ENCODE data around the gene SCFD2. TPM values are rescaled to one million over a fixed set of nuclear protein-coding genes. Genes with fewer than 3 reads are reported as not detected.

The SCFD2 gene
- total and polyA plus RNA-seq, 10 of the 15 experiments (the other 5 are each of a cell fraction or from before 2014, with no cell fraction given), result 4.8 to 37.6 (median 24.9) TPM

DNA sequence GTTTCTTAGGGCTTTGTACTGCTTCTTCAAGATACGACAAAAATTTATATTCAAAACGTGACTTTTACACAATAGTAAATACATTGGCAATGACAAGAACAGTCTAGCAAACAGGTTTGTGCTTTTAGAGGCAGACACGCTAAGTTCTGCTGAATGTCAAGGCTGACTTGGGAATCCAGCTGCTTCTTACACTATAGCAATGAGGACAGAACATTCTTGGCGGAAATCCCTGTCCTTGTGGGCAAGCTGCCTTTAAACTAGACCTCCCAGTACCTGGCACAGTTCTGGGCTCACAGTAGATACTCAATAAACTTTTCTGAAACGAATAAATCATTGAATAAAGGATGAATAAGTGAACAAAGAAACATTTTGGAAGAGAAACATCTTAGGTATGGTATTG is 355.5 kb downstream of the SCFD2 start:
- SMC1A ChIA-PET (ENCODE audit: uncharacterized antibody, unreplicated experiment), result interaction anchor here (0.9 to 1.2 kb wide), 2 partner anchors 8 to 28 kb away, joined by 3 to 5 read pairs; no protein-coding TSS in a partner anchor
- DNase-seq (ENCODE audit: low read depth, low spot score) (no peak), FAIRE-seq (no peak), ATAC-seq (no peak)
- no peaks in the 10 kb centered on the region for H3K27me3 ChIP-seq (replicated peaks in 1 of 2; ENCODE audit: control insufficient read depth in 2 of 2, insufficient read depth in 2 of 2, low read length in 1 of 2)
- no peak overlapping the region for H3K4me3 ChIP-seq
- RAD21 ChIA-PET (ENCODE audit: unreplicated experiment), result no interaction called here
- H3K79me2 ChIP-seq (ENCODE audit: control insufficient read depth, insufficient read depth, low read length), result no peaks in the 10 kb centered on the region
- H2AFZ ChIP-seq (ENCODE audit: control insufficient read depth, low read depth, low read length), result no peak overlapping the region
- no peak overlapping the region for H3K4me2 ChIP-seq (ENCODE audit: control insufficient read depth, insufficient read depth)
- 82% methylated on average over 5 of the region's 5 CpGs for WGBS (ENCODE audit: insufficient coverage, insufficient replicate concordance, low lambda C conversion rate, missing lambda C conversion rate)
- peaks cover 26% of the 10 kb centered on the region for H3K4me1 ChIP-seq (ENCODE audit: control insufficient read depth, insufficient read depth, low read length)
- in situ Hi-C loops (cut with MboI) (loop anchor here (10.0 kb wide), 1 partner anchor 1214 kb away; the partner anchor contains the start of gene PDGFRA), intact Hi-C loops (cut with micrococcal nuclease; ENCODE audit: unreplicated experiment) (loop anchor here (10.0 kb wide), 4 partner anchors 374 to 794 kb away; no protein-coding TSS in a partner anchor)
- H3K9me3 ChIP-seq (replicated peaks; ENCODE audit: control insufficient read depth, insufficient read depth, low read length), result no peaks in the 10 kb centered on the region; the same call in 1 of the 3 replicates
- H4K20me1 ChIP-seq (ENCODE audit: control insufficient read depth, insufficient read depth), result no peaks in the 10 kb centered on the region
- H3K36me3 ChIP-seq (ENCODE audit: control insufficient read depth in 2 of 2, insufficient read depth in 2 of 2, low read length in 1 of 2), result no peaks in the 10 kb centered on the region
- BruUV-seq (replicated peaks), result no TSS peak
- POLR2A ChIA-PET, result no interaction called here
- CTCF ChIA-PET, result interaction anchor here (0.9 to 1.1 kb wide), 2 partner anchors 14 kb away, joined by 3 read pairs; no protein-coding TSS in a partner anchor
- TF ChIP-seq SRF (IDR thresholded peaks at IDR 0.05; ENCODE audit: low read depth in 2 of 2, low read length in 2 of 2) (no peak), GABPA (IDR thresholded peaks at IDR 0.05; ENCODE audit: low read depth) (no peak), ETV6 (conservative IDR thresholded peaks at IDR 0.05 in 1 of 2, IDR thresholded peaks at IDR 0.05 in 1 of 2; ENCODE audit: borderline replicate concordance in 1 of 2, low read depth in 1 of 2) (no peak), NFXL1 (IDR thresholded peaks at IDR 0.05; ENCODE audit: borderline replicate concordance) (no peak), ESRRA (IDR thresholded peaks at IDR 0.05; ENCODE audit: low read length) (no peak)
- TF ChIP-seq, protein P1, sequence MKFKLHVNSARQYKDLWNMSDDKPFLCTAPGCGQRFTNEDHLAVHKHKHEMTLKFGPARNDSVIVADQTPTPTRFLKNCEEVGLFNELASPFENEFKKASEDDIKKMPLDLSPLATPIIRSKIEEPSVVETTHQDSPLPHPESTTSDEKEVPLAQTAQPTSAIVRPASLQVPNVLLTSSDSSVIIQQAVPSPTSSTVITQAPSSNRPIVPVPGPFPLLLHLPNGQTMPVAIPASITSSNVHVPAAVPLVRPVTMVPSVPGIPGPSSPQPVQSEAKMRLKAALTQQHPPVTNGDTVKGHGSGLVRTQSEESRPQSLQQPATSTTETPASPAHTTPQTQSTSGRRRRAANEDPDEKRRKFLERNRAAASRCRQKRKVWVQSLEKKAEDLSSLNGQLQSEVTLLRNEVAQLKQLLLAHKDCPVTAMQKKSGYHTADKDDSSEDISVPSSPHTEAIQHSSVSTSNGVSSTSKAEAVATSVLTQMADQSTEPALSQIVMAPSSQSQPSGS (IDR thresholded peaks at IDR 0.05; ENCODE audit: low read length), result no peak
- no peak overlapping the region for H3K27ac ChIP-seq (ENCODE audit: control insufficient read depth, insufficient read depth)
- H3K9ac ChIP-seq (ENCODE audit: control insufficient read depth, insufficient read depth, low read length), result no peak overlapping the region
